CD14-positive monocyte (primary cell): Measurements from ENCODE around the gene BCO1. TPM values are rescaled to one million over a fixed set of nuclear protein-coding genes. Genes with fewer than 3 reads are reported as not detected.

Source experiments
- DNase-seq, 3 donors: peaks; one replicate each; pipeline ENCODE4 v3.0.0-alpha.2; 2011 to 2022
- H2AFZ ChIP-seq: 2 replicates; pipeline ENCODE4 v1.6.0; 2012; ENCODE audit warnings: mild to moderate bottlenecking, low read depth, low read length, inconsistent platforms; ENCODE audit not compliant: insufficient read depth, poor library complexity, severe bottlenecking
- H3K27ac ChIP-seq, 2 donors: 1 replicate in 1 of 2; 2 replicates in 1 of 2; pipeline ENCODE4 v1.5.1; 2012 to 2013; ENCODE audit warnings: low read length in 2 of 2, control low read depth in 1 of 2, inconsistent platforms in 1 of 2, low read depth in 1 of 2, mild to moderate bottlenecking in 1 of 2
- H3K27me3 ChIP-seq, 2 donors: one replicate each; pipeline versions ENCODE4 v1.6.0 to v1.6.1; 2011 to 2013; ENCODE audit warnings: low read length in 2 of 2; ENCODE audit not compliant: control insufficient read depth in 2 of 2, insufficient read depth in 2 of 2
- H3K36me3 ChIP-seq, 2 donors: replicated peaks in 1 of 2; 1 replicate in 1 of 2; 2 replicates in 1 of 2; pipeline versions ENCODE4 v1.5.1 to v1.6.1; 2012 to 2013; ENCODE audit warnings: low read length in 2 of 2, control low read depth in 1 of 2, inconsistent platforms in 1 of 2, mild to moderate bottlenecking in 1 of 2; ENCODE audit not compliant: insufficient read depth in 2 of 2, control insufficient read depth in 1 of 2
- H3K4me1 ChIP-seq, 2 donors: 1 replicate in 1 of 2; 2 replicates in 1 of 2; pipeline versions ENCODE4 v1.5.1 to v1.6.1; 2012 to 2013; ENCODE audit warnings: low read length in 2 of 2, control low read depth in 1 of 2, inconsistent platforms in 1 of 2, mild to moderate bottlenecking in 1 of 2, moderate library complexity in 1 of 2; ENCODE audit not compliant: insufficient read depth in 2 of 2, control insufficient read depth in 1 of 2
- H3K4me2 ChIP-seq: replicated peaks from 2 replicates; pipeline ENCODE3; 2012; ENCODE audit warnings: low read length, moderate library complexity, mild to moderate bottlenecking; ENCODE audit not compliant: poor library complexity, severe bottlenecking; ENCODE audit errors: extremely low read depth
- H3K4me3 ChIP-seq, 3 experiments: fragments of 200-600 bp in 1 of 3; sonication (generic) in 1 of 3; replicated peaks in 1 of 3; 1 replicate in 2 of 3; 2 replicates in 1 of 3; pipeline ENCODE4 v1.5.1; 2011 to 2013; ENCODE audit warnings: low read length in 3 of 3, mild to moderate bottlenecking in 3 of 3, control low read depth in 2 of 3, low read depth in 2 of 3, inconsistent platforms in 1 of 3, moderate library complexity in 1 of 3
- H3K79me2 ChIP-seq: 2 replicates; pipeline ENCODE4 v1.6.0; 2012; ENCODE audit warnings: mild to moderate bottlenecking, control low read depth, inconsistent platforms, low read length, moderate library complexity; ENCODE audit not compliant: insufficient read depth
- H3K9ac ChIP-seq: 2 replicates; pipeline ENCODE4 v1.6.0; 2017; ENCODE audit warnings: low read length, mild to moderate bottlenecking; ENCODE audit not compliant: insufficient read depth, poor library complexity, severe bottlenecking
- H3K9me3 ChIP-seq, 2 donors: replicated peaks in 1 of 2; 1 replicate in 1 of 2; 2 replicates in 1 of 2; pipeline versions ENCODE4 v1.5.1 to v1.6.1; 2012 to 2013; ENCODE audit warnings: low read length in 2 of 2, control low read depth in 1 of 2; ENCODE audit not compliant: control insufficient read depth in 1 of 2, insufficient read depth in 1 of 2
- H4K20me1 ChIP-seq: 2 replicates; pipeline ENCODE4 v1.6.0; 2012; ENCODE audit warnings: mild to moderate bottlenecking, low read length, control low read depth, moderate library complexity; ENCODE audit not compliant: insufficient read depth
- H3K27ac Mint-ChIP-seq, 7 donors: one replicate each; pipeline ENCODE4 v1.8.0; 2020; ENCODE audit warnings: mild to moderate bottlenecking in 7 of 7, mixed read lengths in 7 of 7, moderate library complexity in 6 of 7, inconsistent platforms in 2 of 7
- H3K27me3 Mint-ChIP-seq, 3 donors: one replicate each; pipeline ENCODE4 v1.8.0; 2021 to 2022; ENCODE audit warnings: low read depth in 3 of 3, mild to moderate bottlenecking in 3 of 3, mixed read lengths in 3 of 3, moderate library complexity in 3 of 3, inconsistent platforms in 1 of 3
- H3K36me3 Mint-ChIP-seq, 2 donors: one replicate each; pipeline ENCODE4 v1.8.0; 2020; ENCODE audit warnings: mixed read lengths in 2 of 2, inconsistent platforms in 1 of 2, mild to moderate bottlenecking in 1 of 2
- H3K4me1 Mint-ChIP-seq: one replicate; pipeline ENCODE4 v1.8.0; 2020; ENCODE audit warnings: mild to moderate bottlenecking, mixed read lengths
- H3K4me3 Mint-ChIP-seq, 2 donors: one replicate each; pipeline ENCODE4 v1.8.0; 2020; ENCODE audit warnings: mild to moderate bottlenecking in 2 of 2, mixed read lengths in 2 of 2, moderate library complexity in 1 of 2
- H3K9me3 Mint-ChIP-seq, 7 donors: one replicate each; pipeline ENCODE4 v1.8.0; 2020 to 2022; ENCODE audit warnings: mixed read lengths in 7 of 7, mild to moderate bottlenecking in 6 of 7, moderate library complexity in 6 of 7, inconsistent platforms in 2 of 7
- CTCF ChIP-seq: fragments of 200-600 bp; IDR thresholded peaks from one replicate; pipeline ENCODE4 v1.8.0; 2022; ENCODE audit warnings: antibody characterized with exemption, mild to moderate bottlenecking
- WGBS: methylation state at CpG from one replicate; pipeline ENCODE4 v1.1.5; 2013; ENCODE audit warnings: missing lambda C conversion rate; ENCODE audit not compliant: insufficient coverage; 5-methylcytosine and 5-hydroxymethylcytosine counted together
- intact Hi-C, 2 donors: fragments of 100-400 bp; cut with micrococcal nuclease; formaldehyde crosslinking; loops; one replicate each; pipeline versions ENCODE4 v1.15.0 to v1.15.1; 2023
- polyA plus RNA-seq, 3 donors: library from polyadenylated mRNA; depleted of rRNA in 1 of 3; unstranded in 2 of 3; stranded (reverse) in 1 of 3; fragments of 300-500 nt in 2 of 3; fragments of >200 nt in 1 of 3; fragmentation: Illumina TruSeq in 2 of 3; gene quantifications; 1 replicate in 2 of 3; 2 replicates in 1 of 3; pipeline ENCODE4 v1.2.3, GENCODE V29; 2012 to 2021

The BCO1 gene
- polyA plus RNA-seq, 3 donors: not detected

DNA sequence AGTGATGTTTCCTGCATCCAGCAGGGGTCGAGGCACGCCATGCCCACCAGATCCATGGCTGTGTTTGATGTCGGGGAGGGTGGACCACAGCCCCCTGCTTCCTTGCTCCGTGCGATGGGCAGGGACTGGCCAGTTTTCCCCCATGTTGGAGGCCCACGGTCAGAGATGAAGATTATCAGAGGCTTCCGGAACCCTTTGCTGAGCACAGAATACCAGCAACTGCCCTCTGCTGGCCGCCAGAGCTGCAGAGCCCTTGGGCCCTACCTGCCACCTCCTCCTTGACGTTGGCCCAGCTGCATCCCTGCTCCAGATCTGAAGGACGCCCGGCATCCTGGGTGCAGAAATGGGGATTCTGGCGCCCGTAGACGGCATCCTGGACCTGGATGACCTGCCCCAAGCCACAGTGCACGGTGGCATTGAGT is 23.7 kb upstream of the BCO1 start:
- intact Hi-C loops: no loop called here
- H4K20me1 ChIP-seq: no peaks in the 10 kb centered on the region
- no peak overlapping the region for H3K4me3 ChIP-seq
- no peaks in the 10 kb centered on the region for H3K79me2 ChIP-seq
- no peak overlapping the region for H3K4me3 Mint-ChIP-seq
- H3K9me3 ChIP-seq: no peaks in the 10 kb centered on the region
- H3K36me3 ChIP-seq: no peaks in the 10 kb centered on the region
- no peak overlapping the region for H2AFZ ChIP-seq
- H3K4me1 ChIP-seq: no peaks in the 10 kb centered on the region
- 57% methylated on average over 14 of the region's 15 CpGs for WGBS
- H3K4me1 Mint-ChIP-seq: no peaks in the 10 kb centered on the region
- no peak overlapping the region for H3K4me2 ChIP-seq
- H3K27ac ChIP-seq: no peak overlapping the region
- H3K9ac ChIP-seq: no peak overlapping the region
- TF ChIP-seq CTCF: no peak
- no peak for DNase-seq
- H3K27ac Mint-ChIP-seq: no peak overlapping the region
- no peaks in the 10 kb centered on the region for H3K36me3 Mint-ChIP-seq
- no peaks in the 10 kb centered on the region for H3K27me3 ChIP-seq
- peaks cover 11 to 14% (median 11%) of the 10 kb centered on the region in 3 donors for H3K27me3 Mint-ChIP-seq
- no peaks in the 10 kb centered on the region for H3K9me3 Mint-ChIP-seq

DNA sequence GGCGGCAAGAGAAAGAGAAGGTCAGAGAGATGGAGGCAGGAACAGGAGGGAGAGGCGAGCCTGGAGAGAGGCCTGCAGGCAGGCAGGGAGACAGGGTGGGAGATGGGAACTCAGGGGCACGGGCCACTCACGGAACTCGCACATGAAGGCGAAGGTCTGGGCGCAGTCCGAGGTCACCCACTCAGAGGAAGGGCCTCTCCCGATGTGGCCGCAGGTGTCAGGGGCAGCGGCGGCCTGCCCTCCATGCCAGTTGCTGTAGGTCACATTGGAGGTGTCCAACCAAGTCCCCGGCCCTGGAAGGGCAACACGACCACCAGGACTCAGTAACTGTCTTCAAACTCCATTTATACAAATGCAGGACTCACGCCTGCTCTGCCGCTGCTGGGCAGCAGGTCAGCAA is 22.4 kb upstream of the BCO1 start:
- H3K9ac ChIP-seq: no peak overlapping the region
- Mint-ChIP-seq H3K27ac (no peak overlapping the region), H3K9me3 (no peaks in the 10 kb centered on the region), H3K4me3 (no peak overlapping the region), H3K36me3 (no peaks in the 10 kb centered on the region), H3K4me1 (no peaks in the 10 kb centered on the region), H3K27me3 (peaks cover 11 to 14% (median 14%) of the 10 kb centered on the region in 3 donors)
- intact Hi-C loops: no loop called here
- no peaks in the 10 kb centered on the region for H3K4me1 ChIP-seq
- H3K27ac ChIP-seq: no peak overlapping the region
- no peak for DNase-seq
- H3K4me3 ChIP-seq: no peak overlapping the region
- H3K36me3 ChIP-seq: no peaks in the 10 kb centered on the region
- H4K20me1 ChIP-seq: no peaks in the 10 kb centered on the region
- no peak overlapping the region for H3K4me2 ChIP-seq
- H3K79me2 ChIP-seq: no peaks in the 10 kb centered on the region
- 99% methylated on average over 13 of the region's 16 CpGs for WGBS
- H3K9me3 ChIP-seq: no peaks in the 10 kb centered on the region
- H3K27me3 ChIP-seq: no peaks in the 10 kb centered on the region
- no peak for TF ChIP-seq CTCF
- no peak overlapping the region for H2AFZ ChIP-seq
